D341Med (cell line): ENCODE results near the gene ZNF610.
A peak's percentile ranks its signal among the peaks of the same experiment; 100 is the strongest.

Experiments used
- DNase-seq: peaks from one replicate; pipeline ENCODE4 v3.0.0; 2012; ENCODE audit warnings: low spot score

The ZNF610 gene

GRCh38 chr19:52398081-52398441, 62.0 kb downstream of the ZNF610 start:
- DNase-seq = peak; percentile 62

GRCh38 chr19:52410276-52410675, 74.2 kb downstream of the ZNF610 start:
- no peak for DNase-seq

DNA sequence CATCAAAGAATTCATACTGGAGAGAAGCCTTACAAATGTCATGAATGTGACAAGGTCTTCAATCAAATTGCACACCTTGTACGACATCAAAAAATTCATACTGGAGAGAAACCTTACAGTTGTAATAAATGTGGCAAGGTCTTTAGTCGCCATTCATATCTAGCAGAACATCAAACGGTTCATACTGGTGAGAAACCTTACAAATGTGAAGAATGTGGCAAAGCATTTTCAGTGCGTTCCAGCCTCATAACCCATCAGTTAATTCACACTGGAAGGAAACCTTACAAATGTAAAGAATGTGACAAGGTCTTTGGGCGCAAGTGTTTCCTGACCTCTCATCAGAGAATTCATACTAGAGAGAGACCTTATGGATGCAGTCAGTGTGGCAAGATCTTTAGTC, 79.7 kb downstream of the ZNF610 start:
- DNase-seq = no peak
